PC-9 (cell line): ENCODE measurements around the gene PRMT5. TPM values are rescaled to one million over a fixed set of nuclear protein-coding genes. Genes with fewer than 3 reads are reported as not detected.

Experiments
- BruUV-seq: library from RNA; stranded (reverse); fragments of 400-500 nt; replicated peaks from 2 replicates; lab custom pipeline; 2021; lab: Mats Ljungman, UMichigan
- CTCF ChIA-PET: fragments of 300-600 bp; sonication (Branson Sonifier 250); formaldehyde crosslinking; loops from one replicate; lab custom pipeline; 2022; ENCODE audit warnings: antibody characterized with exemption; lab: Charles Lee
- POLR2A ChIA-PET: fragments of 300-600 bp; sonication (Branson Sonifier 250); formaldehyde crosslinking; loops from one replicate; lab custom pipeline; 2022; ENCODE audit warnings: antibody characterized with exemption; ENCODE audit not compliant: unreplicated experiment; lab: Charles Lee
- DNase-seq, 2 experiments: peaks; one replicate each; pipeline versions ENCODE4 v3.0.0 to v3.0.0-alpha.2; 2015 to 2022; ENCODE audit warnings: mixed read lengths in 1 of 2
- H2AFZ ChIP-seq: fragments of 200-600 bp; sonication (generic); 2 replicates; pipeline ENCODE4 v1.8.1; 2017; ENCODE audit warnings: antibody characterized with exemption
- H3F3A ChIP-seq: fragments of 200-600 bp; sonication (generic); 2 replicates; pipeline ENCODE4 v1.8.1; 2017; ENCODE audit warnings: antibody characterized with exemption, mild to moderate bottlenecking, low read depth; ENCODE audit not compliant: insufficient read depth
- H3K27ac ChIP-seq: fragments of 200-600 bp; sonication (generic); 2 replicates; pipeline ENCODE4 v1.6.1; 2016; ENCODE audit warnings: mixed run types
- H3K27me3 ChIP-seq: fragments of 200-600 bp; sonication (generic); 2 replicates; pipeline ENCODE4 v1.6.1; 2016; ENCODE audit warnings: low read depth, mixed run types; ENCODE audit not compliant: insufficient read depth
- H3K36me3 ChIP-seq: fragments of 200-600 bp; sonication (generic); 2 replicates; pipeline ENCODE4 v1.6.1; 2016; ENCODE audit warnings: low read depth, mixed run types
- H3K4me1 ChIP-seq: fragments of 200-600 bp; sonication (generic); replicated peaks from 2 replicates; pipeline ENCODE4 v1.6.1; 2016; ENCODE audit warnings: mixed run types; ENCODE audit not compliant: insufficient read depth
- H3K4me2 ChIP-seq: fragments of 200-600 bp; sonication (generic); 2 replicates; pipeline ENCODE4 v1.6.1; 2017; ENCODE audit warnings: mixed run types
- H3K4me3 ChIP-seq: fragments of 200-600 bp; sonication (generic); 2 replicates; pipeline ENCODE4 v1.6.1; 2016; ENCODE audit warnings: mixed run types
- H3K79me2 ChIP-seq: fragments of 200-600 bp; sonication (generic); 2 replicates; pipeline ENCODE4 v1.6.1; 2017; ENCODE audit warnings: low read depth, mixed run types
- H3K9me2 ChIP-seq: fragments of 200-600 bp; sonication (generic); 2 replicates; pipeline ENCODE4 v1.8.1; 2017; ENCODE audit warnings: mild to moderate bottlenecking; ENCODE audit not compliant: insufficient read depth
- H3K9me3 ChIP-seq: fragments of 200-600 bp; sonication (generic); 2 replicates; pipeline ENCODE4 v1.8.1; 2016; ENCODE audit warnings: low read depth; ENCODE audit not compliant: insufficient read depth
- H4K20me1 ChIP-seq: fragments of 200-600 bp; sonication (generic); 2 replicates; pipeline ENCODE4 v1.8.1; 2017; ENCODE audit not compliant: insufficient read depth
- CTCF ChIP-seq: fragments of 200-600 bp; sonication (generic); conservative IDR thresholded peaks from 2 replicates; pipeline ENCODE4 v1.6.1; 2017; ENCODE audit warnings: mixed run types, antibody characterized with exemption, mild to moderate bottlenecking, moderate library complexity
- EZH2 ChIP-seq: fragments of 200-600 bp; sonication (generic); IDR thresholded peaks from 2 replicates; pipeline ENCODE4 v1.8.0; 2017; ENCODE audit warnings: antibody characterized with exemption, low read depth
- intact Hi-C: fragments of 100-400 bp; cut with micrococcal nuclease; formaldehyde crosslinking; loops from one replicate; pipeline ENCODE4 v1.10.0; 2022; ENCODE audit not compliant: unreplicated experiment
- total RNA-seq: library from RNA; stranded (reverse); gene quantifications from 2 replicates; pipeline ENCODE4 v1.2.3, GENCODE V29; 2021

Gene PRMT5
- total RNA-seq, 1 experiment from 2014 or later, result 73.2 TPM

- TF ChIP-seq CTCF (no peak), EZH2 (no peak)
- ChIA-PET CTCF (no interaction called here), POLR2A (no interaction called here)
- Histone ChIP-seq H3F3A (peaks cover 5% of the 10 kb centered on the region; the same call in 1 of the 2 replicates), H3K4me1 (peaks cover 7% of the 10 kb centered on the region; the same call in 1 of the 2 replicates), H3K36me3 (no peaks in the 10 kb centered on the region), H3K27ac (no peak overlapping the region), H3K9me2 (no peaks in the 10 kb centered on the region), H3K79me2 (no peaks in the 10 kb centered on the region), H3K9me3 (no peaks in the 10 kb centered on the region), H3K4me3 (no peak overlapping the region), H3K27me3 (no peaks in the 10 kb centered on the region), H2AFZ (no peak overlapping the region), H4K20me1 (no peaks in the 10 kb centered on the region), H3K4me2 (no peak overlapping the region)
- TSS peak; percentile 19 for BruUV-seq
- intact Hi-C loops, result no loop called here
- no peak for DNase-seq
Measured at GRCh38 chr14:22884738-22885523, 44.2 kb downstream of the PRMT5 start.

GRCh38 chr14:22884076-22884737 lies 45.0 kb downstream of the PRMT5 start:
- BruUV-seq, result no TSS peak
- intact Hi-C loops, result no loop called here
- ChIA-PET CTCF (interaction anchor here (0.6 kb wide), 1 partner anchor 91 kb away, joined by 4 read pairs; no protein-coding TSS in a partner anchor), POLR2A (interaction anchor here (0.6 kb wide), 1 partner anchor 1064 kb away, joined by 11 read pairs; no protein-coding TSS in a partner anchor)
- H3F3A ChIP-seq, result peaks cover 5% of the 10 kb centered on the region; the same call in 1 of the 2 replicates
- H4K20me1 ChIP-seq, result no peaks in the 10 kb centered on the region
- no peak for TF ChIP-seq CTCF
- no peak for TF ChIP-seq EZH2
- H2AFZ ChIP-seq, result no peak overlapping the region
- no peaks in the 10 kb centered on the region for H3K27me3 ChIP-seq
- H3K79me2 ChIP-seq, result no peaks in the 10 kb centered on the region
- no peak overlapping the region for H3K27ac ChIP-seq
- H3K9me2 ChIP-seq, result no peaks in the 10 kb centered on the region
- no peak overlapping the region for H3K4me3 ChIP-seq
- no peak overlapping the region for H3K4me2 ChIP-seq
- no peaks in the 10 kb centered on the region for H3K9me3 ChIP-seq
- no peak for DNase-seq
- H3K4me1 ChIP-seq, result peaks cover 7% of the 10 kb centered on the region; the same call in 1 of the 2 replicates
- H3K36me3 ChIP-seq, result no peaks in the 10 kb centered on the region

GRCh38 chr14:22883173-22883976 lies 45.8 kb downstream of the PRMT5 start, which contains the start of gene REM2:
TSS of gene REM2 (plus strand) at chr14:22883222. CDS start at chr14:22883288, 66 bp downstream.
- no peaks in the 10 kb centered on the region for H3K79me2 ChIP-seq
- no peak within 1 kb of the TSS for H2AFZ ChIP-seq
- H3K4me3 ChIP-seq, result no peak within 1 kb of the TSS
- H4K20me1 ChIP-seq, result no peaks in the 10 kb centered on the region
- no peak for DNase-seq
- no TSS peak for BruUV-seq
- H3K9me3 ChIP-seq, result no peaks in the 10 kb centered on the region
- intact Hi-C loops, result no loop called here
- H3K4me1 ChIP-seq, result peaks cover 7% of the 10 kb centered on the region; the same call in 1 of the 2 replicates
- H3K9me2 ChIP-seq, result no peaks in the 10 kb centered on the region
- CTCF ChIA-PET, result interaction anchor here (0.6 kb wide), 3 partner anchors 90 to 193 kb away, joined by 4 to 6 read pairs (median 4); no protein-coding TSS in a partner anchor
- H3K27ac ChIP-seq, result no peak within 1 kb of the TSS
- peaks cover 5% of the 10 kb centered on the region; the same call in 1 of the 2 replicates for H3F3A ChIP-seq
- no peak within 1 kb of the TSS for H3K4me2 ChIP-seq
- H3K27me3 ChIP-seq, result no peaks in the 10 kb centered on the region
- H3K36me3 ChIP-seq, result no peaks in the 10 kb centered on the region
- TF ChIP-seq CTCF, result no peak
- TF ChIP-seq EZH2, result no peak
- POLR2A ChIA-PET, result interaction anchor here (0.5 to 0.6 kb wide), 4 partner anchors 28 to 1064 kb away, joined by 5 to 13 read pairs (median 10); no protein-coding TSS in a partner anchor
